A673 (cell line): ENCODE results near the gene METTL16.

Experiments used
- CTCF ChIP-seq: fragments of 300-800, 200-600 bp; sonication (generic); conservative IDR thresholded peaks from 2 replicates; pipeline ENCODE4 v1.5.1; 2017; ENCODE audit warnings: low read depth, mild to moderate bottlenecking, antibody characterized with exemption, low read length, moderate library complexity, mixed read lengths
- EZH2 ChIP-seq: fragments of 200-600 bp; sonication (generic); IDR thresholded peaks from 2 replicates; pipeline ENCODE4 v1.6.1; 2017; ENCODE audit warnings: borderline replicate concordance, low read depth, mild to moderate bottlenecking, mixed read lengths, antibody characterized with exemption, low read length; ENCODE audit not compliant: poor library complexity, severe bottlenecking

DNA sequence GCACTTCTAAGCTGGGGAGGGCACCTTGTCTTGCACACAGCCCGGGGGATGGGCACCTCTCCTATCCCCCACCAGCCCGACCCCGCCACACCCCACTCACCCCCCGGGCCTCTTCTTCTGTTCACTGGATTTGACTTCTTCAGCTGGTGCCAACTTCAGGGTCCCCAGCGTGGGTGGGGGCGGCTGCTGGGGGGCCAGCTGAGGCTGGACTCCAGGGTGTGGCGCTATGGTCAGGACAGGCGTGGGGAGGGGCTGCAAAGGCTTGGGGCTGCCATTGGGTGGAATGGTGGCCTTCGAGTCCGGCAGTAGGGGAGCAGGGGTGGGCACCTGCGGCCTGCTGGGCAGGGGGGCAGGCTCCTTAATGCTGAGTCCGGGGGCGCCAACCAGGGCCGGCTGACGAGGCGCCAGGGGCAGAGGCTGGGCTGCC lies 116.9 kb downstream of the METTL16 start:
- TF ChIP-seq CTCF (no peak), EZH2 (no peak)
